Ovary (tissue), 10 donors: Measurements from ENCODE around the gene TDP1. TPM values are rescaled to one million over a fixed set of nuclear protein-coding genes. Genes with fewer than 3 reads are reported as not detected.

Source experiments
- DNase-seq, 5 donors: peaks; one replicate each; pipeline ENCODE4 v3.0.0-alpha.2; 2019 to 2020
- H3K27ac ChIP-seq, 2 donors: fragments of 200-600 bp; one replicate each; pipeline versions ENCODE4 v1.5.1 to v1.8.0; 2019 to 2022
- H3K27me3 ChIP-seq: fragments of 200-600 bp; one replicate; pipeline ENCODE4 v1.8.0; 2022
- H3K36me3 ChIP-seq: fragments of 200-600 bp; sonication (generic); one replicate; pipeline ENCODE4 v1.5.1; 2019
- H3K4me1 ChIP-seq: one replicate; pipeline ENCODE4 v1.8.1; 2013; ENCODE audit warnings: mild to moderate bottlenecking, moderate library complexity; ENCODE audit not compliant: insufficient read depth
- H3K4me3 ChIP-seq: fragments of 200-600 bp; sonication (generic); one replicate; pipeline ENCODE4 v1.5.1; 2017
- H3K9me3 ChIP-seq, 2 donors: fragments of 200-600 bp in 1 of 2; sonication (generic) in 1 of 2; one replicate each; pipeline versions ENCODE4 v1.5.1 to v1.8.1; 2013 to 2019; ENCODE audit warnings: mild to moderate bottlenecking in 1 of 2, moderate library complexity in 1 of 2
- EP300 ChIP-seq: sonication (generic); formaldehyde crosslinking; IDR thresholded peaks from one replicate; pipeline ENCODE4 v1.6.1; 2017; ENCODE audit warnings: antibody characterized with exemption
- POLR2A ChIP-seq: fragments of 450-650 bp; IDR thresholded peaks from one replicate; pipeline ENCODE4 v1.6.1; 2017; ENCODE audit warnings: antibody characterized with exemption, mild to moderate bottlenecking, moderate library complexity
- WGBS, 3 donors: extraction: QIAGEN DNeasy Blood & Tissue Kit in 1 of 3; methylation state at CpG; one replicate each; pipeline versions ENCODE4 v1.1.5 to v1.1.7; 2013 to 2017; 5-methylcytosine and 5-hydroxymethylcytosine counted together
- intact Hi-C, 4 donors: fragments of 100-400 bp; cut with DNase I; formaldehyde crosslinking; loops; one replicate each; pipeline versions ENCODE4 v1.11.0 to v1.15.1; 2022 to 2023
- long read RNA-seq, 3 donors: library from polyadenylated mRNA in 2 of 3; unstranded in 2 of 3; transcript quantifications; one replicate each; pipeline ENCODE4 v2.0.0 and lab custom pipeline, GENCODE V29; 2021 to 2026
- polyA plus RNA-seq, 2 donors: library from polyadenylated mRNA; stranded (reverse); fragments of 200-250 nt in 1 of 2; fragments of 350-450 nt in 1 of 2; fragmentation: Illumina TruSeq in 1 of 2; extraction: RNeasy Lipid Tissue Mini Kit (QIAGEN cat#74804) in 1 of 2; gene quantifications; one replicate each; pipeline ENCODE4 v1.2.3, GENCODE V29; 2013 to 2014
- total RNA-seq, 7 donors: library from RNA; depleted of rRNA in 2 of 7; stranded (reverse); fragments of >200 nt in 2 of 7; fragmentation: NEBNext Ultra II Directional in 3 of 7; extraction: Animal tissue kit (Norgen Biotek cat#: 25700) in 3 of 7; gene quantifications; one replicate each; pipeline versions ENCODE4 v1.1.0 to v1.2.4, GENCODE V29; 2016 to 2023
- TF ChIP-seq, protein P1 (sequence below), 3 donors: fragments of 450-650 bp in 2 of 3; fragments of 200-600 bp in 1 of 3; IDR thresholded peaks; one replicate each; pipeline versions ENCODE4 v1.5.1 to v1.8.0; 2016 to 2022; ENCODE audit warnings: antibody characterized with exemption in 3 of 3, mild to moderate bottlenecking in 1 of 3
- donor health status: DM: no; HTN: no; CAD: no; lungs with moderate emphysema.
- donor health status: DM: no; HTN: no; CAD: no.
- donor health status: Bipolar disorder and iron deficiency.
- donor health status: DM: yes; HTN: yes; CAD: no.
- donor health status: DM: no; HTN: no; CAD: no.
- donor health status: DM: yes; HTN: yes; CAD: no.

The TDP1 gene
- total RNA-seq (10 to 100 TPM in 3 of 7 donors, 1 to 10 TPM in 4; 6.1 to 14.5 (median 9.9) TPM), polyA plus RNA-seq (10 to 100 TPM in 1 of 2 donors, 1 to 10 TPM in 1; 5.4 to 12.0 TPM)
- long read RNA-seq, donor 1, transcript TDP1-203 (16 exons, 2,068 nt), result major isoform, 10 of 19 reads
- long read RNA-seq, donor 1, partial matches to known transcripts, result 2 of 19 reads
- long read RNA-seq, donor 1, other reads (novel, unspliced or antisense), result 7 of 19 reads
- long read RNA-seq, donor 2, partial matches to known transcripts, result 5 of 12 reads
- long read RNA-seq, donor 2, other reads (novel, unspliced or antisense), result 0 of 12 reads
- long read RNA-seq, donor 3, transcript TDP1-203 (16 exons, 2,068 nt), result major isoform, 9 of 29 reads
- long read RNA-seq, donor 3, partial matches to known transcripts, result 9 of 29 reads
- long read RNA-seq, donor 3, other reads (novel, unspliced or antisense), result 6 of 29 reads

DNA sequence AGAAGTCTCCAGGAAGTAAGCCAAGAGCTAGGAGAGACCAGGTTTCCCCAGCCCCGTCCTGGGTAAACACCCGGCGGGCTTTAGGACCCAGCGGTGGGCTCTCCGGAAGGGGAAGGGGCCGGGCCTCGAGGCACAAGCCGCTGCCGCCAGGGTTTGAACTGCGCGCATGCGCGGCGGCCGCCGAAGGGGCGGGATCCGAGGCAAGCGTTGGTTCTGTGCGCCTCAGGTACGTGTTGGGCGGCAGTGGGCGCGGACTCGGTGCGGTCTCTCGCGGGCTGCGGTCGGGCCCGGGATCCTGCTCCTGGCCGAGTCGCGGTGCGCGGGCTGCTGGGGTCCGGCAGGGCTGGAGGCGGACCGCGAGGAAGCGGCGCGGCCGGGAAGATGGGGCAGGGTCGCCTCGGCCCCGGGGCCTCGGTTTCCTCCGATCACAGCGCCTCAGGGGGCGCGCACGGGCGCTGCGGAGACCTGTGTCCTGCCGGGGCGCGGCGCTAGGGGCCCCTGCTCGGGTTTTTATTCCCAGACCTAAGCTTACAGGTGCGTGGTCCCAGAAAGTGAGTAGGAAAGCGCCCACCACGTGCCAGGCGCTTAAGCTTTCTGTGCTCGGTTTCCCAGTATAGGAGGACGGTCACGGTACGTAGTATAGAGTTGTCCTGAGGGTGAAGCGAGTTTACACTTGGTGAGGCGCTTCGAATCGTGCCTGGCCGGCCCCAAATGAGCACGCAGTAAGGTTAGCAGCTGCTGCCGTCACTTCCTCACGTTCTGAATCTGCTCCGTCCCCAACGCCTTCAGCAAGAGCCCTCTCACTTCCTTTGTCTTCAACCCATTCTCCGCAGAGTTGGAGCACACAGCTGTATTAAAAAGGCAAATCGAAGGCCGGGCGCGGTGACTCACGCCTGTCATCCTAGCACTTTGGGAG lies at the start of gene TDP1:
TDP1 (plus strand) TSS at position 183 of the 916 bp plus-strand sequence. CDS start 7,188 bp downstream, outside the sequence.
- intact Hi-C loops, result no loop called here
- Histone ChIP-seq H3K27me3 (no peaks in the 10 kb centered on the region), H3K9me3 (no peaks in the 10 kb centered on the region), H3K4me3 (peak within 1 kb of the TSS; percentile 70), H3K27ac (peak within 1 kb of the TSS; percentile 33 to 80), H3K4me1 (peaks cover 4% of the 10 kb centered on the region), H3K36me3 (no peaks in the 10 kb centered on the region)
- TF ChIP-seq, protein P1, sequence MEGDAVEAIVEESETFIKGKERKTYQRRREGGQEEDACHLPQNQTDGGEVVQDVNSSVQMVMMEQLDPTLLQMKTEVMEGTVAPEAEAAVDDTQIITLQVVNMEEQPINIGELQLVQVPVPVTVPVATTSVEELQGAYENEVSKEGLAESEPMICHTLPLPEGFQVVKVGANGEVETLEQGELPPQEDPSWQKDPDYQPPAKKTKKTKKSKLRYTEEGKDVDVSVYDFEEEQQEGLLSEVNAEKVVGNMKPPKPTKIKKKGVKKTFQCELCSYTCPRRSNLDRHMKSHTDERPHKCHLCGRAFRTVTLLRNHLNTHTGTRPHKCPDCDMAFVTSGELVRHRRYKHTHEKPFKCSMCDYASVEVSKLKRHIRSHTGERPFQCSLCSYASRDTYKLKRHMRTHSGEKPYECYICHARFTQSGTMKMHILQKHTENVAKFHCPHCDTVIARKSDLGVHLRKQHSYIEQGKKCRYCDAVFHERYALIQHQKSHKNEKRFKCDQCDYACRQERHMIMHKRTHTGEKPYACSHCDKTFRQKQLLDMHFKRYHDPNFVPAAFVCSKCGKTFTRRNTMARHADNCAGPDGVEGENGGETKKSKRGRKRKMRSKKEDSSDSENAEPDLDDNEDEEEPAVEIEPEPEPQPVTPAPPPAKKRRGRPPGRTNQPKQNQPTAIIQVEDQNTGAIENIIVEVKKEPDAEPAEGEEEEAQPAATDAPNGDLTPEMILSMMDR (IDR thresholded peaks at IDR 0.05), result peak in 1 of 3 donors; percentile 28
- TF ChIP-seq POLR2A (peak; percentile 72), EP300 (no peak)
- peak; percentile 94 to 98 (median 96) for DNase-seq
- WGBS, 3 donors, result 0% methylated on average over 62 to 84 of the region's 84 CpGs

DNA sequence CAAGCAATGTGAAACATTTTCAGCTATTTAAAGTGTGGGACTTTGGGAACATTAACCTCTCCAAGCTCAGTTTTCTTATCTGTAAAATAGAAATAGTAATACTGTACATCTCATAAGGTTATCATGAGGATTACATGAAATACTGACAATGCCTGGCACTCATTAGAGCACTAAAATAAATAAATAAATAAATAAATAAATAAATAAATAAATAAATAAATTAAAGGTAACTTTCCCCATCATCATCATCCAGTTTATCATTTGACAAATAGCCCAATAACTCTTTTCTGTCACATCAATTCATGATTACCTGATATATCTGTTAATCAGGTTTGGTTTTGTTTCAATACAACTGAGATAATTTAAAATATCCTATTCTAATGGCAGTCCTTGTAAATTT lies 49.7 kb upstream of the TDP1 start:
- H3K9me3 ChIP-seq, result no peaks in the 10 kb centered on the region
- no peak for DNase-seq
- H3K27ac ChIP-seq, result no peak overlapping the region
- H3K27me3 ChIP-seq, result no peaks in the 10 kb centered on the region
- H3K36me3 ChIP-seq, result no peaks in the 10 kb centered on the region
- intact Hi-C loops, result no loop called here
- no peak for TF ChIP-seq POLR2A
- no peak for TF ChIP-seq EP300
- TF ChIP-seq, protein P1 (IDR thresholded peaks at IDR 0.05), result no peak
- peaks cover 3% of the 10 kb centered on the region for H3K4me1 ChIP-seq
- H3K4me3 ChIP-seq, result no peak overlapping the region

DNA sequence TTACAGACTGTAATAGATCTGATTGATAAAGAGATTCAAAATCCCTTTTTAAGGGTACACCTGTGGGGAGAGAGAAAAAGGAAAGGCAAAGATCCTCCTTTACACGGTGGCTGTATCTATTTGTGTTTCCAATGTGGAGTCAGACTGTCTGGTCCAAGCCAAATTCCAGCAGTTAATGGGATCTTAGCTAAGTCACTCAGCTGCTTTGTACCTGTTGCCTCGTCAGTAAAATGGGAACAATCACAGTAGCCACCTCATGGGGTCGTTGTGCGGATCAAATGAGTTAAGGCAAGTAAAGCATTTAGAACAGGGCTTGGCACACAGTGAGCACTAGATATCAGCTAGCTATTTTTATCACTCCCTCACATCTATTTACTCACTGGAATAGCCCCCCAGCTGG lies 48.1 kb upstream of the TDP1 start:
- intact Hi-C loops, result no loop called here
- WGBS, 3 donors, result 92 to 97% (median 93%) methylated on average over 4 of the region's 4 CpGs
- no peak for DNase-seq
- no peak overlapping the region for H3K4me3 ChIP-seq
- no peaks in the 10 kb centered on the region for H3K9me3 ChIP-seq
- peaks cover 6% of the 10 kb centered on the region for H3K4me1 ChIP-seq
- H3K27me3 ChIP-seq, result no peaks in the 10 kb centered on the region
- TF ChIP-seq, protein P1 (IDR thresholded peaks at IDR 0.05), result no peak
- TF ChIP-seq EP300 (no peak), POLR2A (no peak)
- no peaks in the 10 kb centered on the region for H3K36me3 ChIP-seq
- no peak overlapping the region for H3K27ac ChIP-seq

DNA sequence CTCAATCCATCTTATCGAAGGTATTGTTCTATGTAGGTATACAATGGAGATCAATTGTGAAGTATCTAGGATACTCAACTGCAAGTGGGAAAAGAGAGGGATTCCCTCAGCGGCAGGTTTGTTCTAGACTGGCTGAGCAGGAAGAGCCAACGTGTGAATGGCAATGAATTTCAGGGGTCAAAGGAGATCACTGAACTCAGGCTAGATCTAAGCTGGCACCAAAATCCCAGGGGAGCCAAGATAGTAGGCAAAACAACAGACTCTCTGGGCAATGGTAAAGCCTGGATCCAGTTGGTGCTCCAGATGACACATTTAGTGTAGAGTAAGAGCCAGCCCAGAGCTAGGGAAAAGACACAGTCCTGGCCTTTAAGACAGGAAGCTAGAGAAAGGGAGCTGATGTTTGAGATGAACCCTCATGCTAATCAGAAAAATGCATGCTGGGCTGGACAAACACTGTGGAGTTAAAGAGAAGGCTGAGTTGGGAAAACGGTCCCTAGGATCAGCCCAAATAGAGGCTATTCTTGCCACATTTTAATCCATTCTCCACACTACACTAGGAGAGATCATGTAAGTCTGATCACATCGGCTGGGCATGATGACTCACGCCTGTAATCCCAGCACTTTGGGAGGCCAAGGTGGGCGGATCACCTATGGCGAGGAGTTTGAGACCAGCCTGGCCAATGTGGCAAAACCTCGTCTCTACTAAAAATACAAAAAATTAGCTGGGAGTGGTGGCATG lies 46.8 kb upstream of the TDP1 start:
- Histone ChIP-seq H3K4me1 (peaks cover 6% of the 10 kb centered on the region), H3K27me3 (no peaks in the 10 kb centered on the region), H3K36me3 (no peaks in the 10 kb centered on the region), H3K9me3 (no peaks in the 10 kb centered on the region), H3K4me3 (no peak overlapping the region), H3K27ac (no peak overlapping the region)
- DNase-seq, result no peak
- intact Hi-C loops, result no loop called here
- 93 to 96% (median 94%) methylated on average over 9 of the region's 9 CpGs for WGBS, 3 donors
- TF ChIP-seq POLR2A (no peak), EP300 (no peak)
- TF ChIP-seq, protein P1 (IDR thresholded peaks at IDR 0.05), result no peak
